NCI-H345 (cell line): Measurements from ENCODE around the gene POM121L2.
"Not testable (repeated sequence)": the region's sequence is repeated elsewhere in the genome, so short reads cannot be mapped to it uniquely, and the experiment has no call there.

Experiments
- DNase-seq: peaks from one replicate; lab custom pipeline; 2025; lab: John Stamatoyannopoulos, UW

Gene POM121L2

GRCh38 chr6:27293436-27294098 is 18.5 kb downstream of the POM121L2 start:
- peak; percentile 61 for DNase-seq

- no peak for DNase-seq
These were observed 21.2 kb downstream of the POM121L2 start for GRCh38 chr6:27290850-27291208.

- DNase-seq, result no peak
These were observed 21.8 kb downstream of the POM121L2 start for GRCh38 chr6:27290065-27290849.

GRCh38 chr6:27288136-27289044 is 23.7 kb downstream of the POM121L2 start:
- DNase-seq, result no peak

DNA sequence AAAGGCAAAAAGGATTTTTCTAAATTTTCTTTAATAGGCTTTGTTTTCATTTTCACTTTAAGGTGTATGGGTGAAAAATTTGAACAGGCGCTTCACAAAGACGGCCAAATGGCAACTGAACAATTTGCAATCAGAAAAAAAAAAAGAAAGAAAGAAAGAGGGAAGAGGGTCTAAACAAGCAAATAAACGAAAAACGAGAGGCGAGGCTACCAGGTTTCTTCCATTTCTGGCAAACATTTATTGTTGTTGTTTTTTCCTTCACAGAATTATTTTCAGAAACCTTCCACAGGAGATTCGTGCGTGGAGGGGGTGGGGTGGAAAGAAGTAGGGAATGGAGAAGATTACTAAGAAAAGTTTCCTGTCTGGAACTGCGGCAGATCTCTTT is 24.3 kb downstream of the POM121L2 start:
- no peak for DNase-seq

GRCh38 chr6:27286141-27286540 is 25.9 kb downstream of the POM121L2 start:
- no peak for DNase-seq

DNA sequence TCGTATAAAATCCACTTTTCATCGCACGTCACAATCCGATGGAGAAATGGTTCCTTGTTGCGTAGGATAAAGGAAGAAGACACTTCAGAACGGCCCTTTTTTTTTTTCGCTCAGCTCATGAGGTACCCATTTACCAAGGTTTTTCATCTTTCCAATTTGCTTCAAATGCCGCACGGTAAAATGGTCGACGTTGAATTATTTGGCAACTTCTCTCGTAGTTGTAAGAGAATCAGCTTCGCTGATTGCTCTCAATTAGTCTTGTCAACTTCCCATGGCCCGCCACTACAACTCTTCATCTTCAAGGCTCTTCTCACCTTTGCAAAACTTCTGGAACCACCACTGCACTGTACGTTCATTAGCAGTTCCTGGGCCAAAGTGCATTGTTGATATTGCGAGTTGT is 28.8 kb downstream of the POM121L2 start:
- no peak for DNase-seq

DNA sequence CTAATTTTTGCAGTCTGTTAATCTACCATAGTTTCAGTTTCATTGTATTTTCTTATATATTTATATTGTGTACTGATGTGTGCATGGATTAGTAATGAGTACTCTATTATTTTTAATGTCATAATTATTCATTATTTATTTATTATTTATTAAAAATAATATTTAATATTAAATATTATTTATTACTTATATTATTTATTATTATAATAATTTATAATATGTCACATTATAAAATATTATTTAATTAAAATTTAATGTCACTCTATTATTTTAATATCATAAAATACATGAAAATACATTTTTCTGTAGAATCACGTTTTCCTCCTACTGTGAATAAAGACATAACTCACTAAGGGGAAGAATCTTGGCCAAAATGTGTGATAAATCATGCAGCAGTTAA is 30.5 kb downstream of the POM121L2 start:
- DNase-seq, result no peak

GRCh38 chr6:27281105-27281539 is 31.0 kb downstream of the POM121L2 start:
- peak; percentile 33 for DNase-seq

DNA sequence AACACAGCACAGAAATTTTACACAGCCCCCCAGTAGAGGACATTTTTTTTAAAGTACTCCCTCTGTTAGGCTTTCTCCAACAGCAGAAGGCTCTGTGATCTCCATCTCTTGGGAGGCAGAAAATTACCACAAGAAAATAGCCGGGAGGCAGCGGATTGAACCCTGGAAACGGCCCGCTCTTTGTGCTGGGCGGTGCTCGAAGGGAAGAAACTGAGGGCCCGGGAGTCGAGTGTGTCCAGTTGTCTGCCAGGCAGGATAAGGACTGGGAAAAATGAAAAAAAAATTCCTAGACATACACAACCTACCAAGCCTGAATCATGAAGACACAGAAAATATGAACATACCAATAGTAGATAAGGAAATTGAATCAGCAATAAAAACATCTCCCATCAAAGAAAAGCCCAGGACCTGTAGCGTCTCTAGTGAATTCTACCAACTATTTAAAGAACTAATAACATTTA is 31.5 kb downstream of the POM121L2 start:
- peak; percentile 27 for DNase-seq

- DNase-seq, result peak; percentile 77
These were observed 32.0 kb downstream of the POM121L2 start for GRCh38 chr6:27280064-27280539.

GRCh38 chr6:27279513-27280063 is 32.5 kb downstream of the POM121L2 start:
- DNase-seq, result peak; percentile 54

DNA sequence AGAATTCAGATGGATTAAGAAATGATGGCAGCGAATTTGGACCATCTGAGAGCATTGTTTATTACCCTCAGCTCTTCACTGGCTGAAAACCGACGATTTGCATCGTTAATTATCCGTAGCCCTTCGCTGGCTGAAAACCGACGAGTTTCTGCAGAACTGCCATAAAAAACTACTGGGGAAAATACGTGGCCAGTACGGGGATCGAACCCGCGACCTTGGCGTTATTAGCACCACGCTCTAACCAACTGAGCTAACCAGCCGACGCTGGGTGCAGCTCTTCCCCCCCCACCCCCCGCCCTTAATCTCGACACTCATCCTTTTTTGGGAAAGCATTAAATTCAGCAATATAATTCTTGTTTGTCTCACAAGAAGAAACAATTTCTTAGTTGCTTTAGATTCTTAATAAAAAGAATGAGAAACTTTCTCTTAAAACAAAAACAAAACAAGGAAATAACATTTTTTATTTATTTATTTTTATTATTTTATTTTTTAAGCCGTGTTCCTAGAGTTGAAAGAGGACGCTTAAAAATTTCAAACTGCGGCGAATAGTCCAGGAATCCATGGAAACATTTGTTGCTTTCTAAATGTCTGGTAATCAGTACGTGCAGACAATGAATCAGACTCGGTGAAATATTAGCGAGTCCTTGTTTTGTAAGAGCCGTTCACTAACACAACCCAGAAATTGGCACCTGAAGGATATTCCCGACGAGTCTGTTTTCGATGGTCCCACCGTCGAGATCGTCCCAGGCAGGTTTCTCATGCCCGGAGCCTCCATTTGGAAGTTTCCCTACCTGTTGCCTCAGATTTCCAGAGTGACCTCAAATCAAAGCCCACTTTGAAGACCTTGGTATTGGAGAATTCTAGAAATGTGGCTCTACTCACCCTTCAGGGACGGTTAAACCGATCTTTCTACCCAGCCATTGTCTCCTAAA is 36.8 kb downstream of the POM121L2 start:
- no peak for DNase-seq

GRCh38 chr6:27273783-27274182 is 38.3 kb downstream of the POM121L2 start:
- DNase-seq, result no peak

DNA sequence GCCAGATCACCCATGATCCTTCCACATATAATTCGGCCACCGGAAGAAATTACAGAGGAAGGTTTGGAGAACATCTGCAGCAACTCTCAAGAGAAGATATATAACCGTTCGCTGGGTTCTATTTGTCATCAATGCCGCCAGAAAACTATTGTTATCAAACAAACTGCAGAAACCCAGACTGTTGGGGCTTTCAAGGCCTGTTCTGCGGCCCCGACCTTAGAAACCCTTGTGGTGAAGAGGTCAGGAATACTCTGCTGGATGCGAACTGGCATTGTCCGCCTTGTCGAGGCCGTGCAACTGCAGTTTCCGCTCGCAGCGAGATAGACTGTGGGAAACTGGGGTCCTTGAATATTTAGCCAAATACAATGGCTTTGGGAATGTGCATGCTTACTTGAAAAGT is 43.3 kb downstream of the POM121L2 start:
- DNase-seq, result no peak

DNA sequence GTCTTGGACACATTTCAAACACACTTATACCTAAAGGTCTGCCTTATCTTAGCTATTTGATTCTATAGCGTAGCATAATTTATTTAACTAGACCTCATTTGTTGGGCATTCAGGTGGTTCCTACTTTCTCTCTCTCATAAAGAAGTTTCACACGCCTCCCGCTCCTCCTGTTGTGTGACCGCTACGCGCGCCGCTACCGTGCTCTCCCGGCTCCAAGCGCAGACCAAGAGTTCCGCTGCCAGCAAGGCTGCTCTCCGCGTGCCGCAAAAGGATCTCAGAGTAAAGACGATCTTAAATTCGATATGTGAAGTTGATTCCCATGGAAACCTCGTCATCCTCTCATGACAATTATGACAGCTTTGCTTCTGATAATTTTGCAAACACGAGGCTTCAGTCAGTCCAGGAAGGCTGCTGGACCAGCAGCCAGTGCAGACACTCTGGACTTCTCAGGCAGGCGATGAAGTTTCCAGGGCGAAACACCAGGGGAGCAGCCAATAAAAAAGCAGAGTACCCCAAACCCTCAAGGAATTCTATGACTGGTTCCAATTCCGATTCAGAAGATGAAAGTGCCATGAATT is 44.1 kb downstream of the POM121L2 start:
- no peak for DNase-seq

- DNase-seq, result not testable (repeated sequence)
These were observed 45.1 kb downstream of the POM121L2 start for GRCh38 chr6:27267003-27267402.

- no peak for DNase-seq
These were observed 48.2 kb downstream of the POM121L2 start for GRCh38 chr6:27263886-27264285.

DNA sequence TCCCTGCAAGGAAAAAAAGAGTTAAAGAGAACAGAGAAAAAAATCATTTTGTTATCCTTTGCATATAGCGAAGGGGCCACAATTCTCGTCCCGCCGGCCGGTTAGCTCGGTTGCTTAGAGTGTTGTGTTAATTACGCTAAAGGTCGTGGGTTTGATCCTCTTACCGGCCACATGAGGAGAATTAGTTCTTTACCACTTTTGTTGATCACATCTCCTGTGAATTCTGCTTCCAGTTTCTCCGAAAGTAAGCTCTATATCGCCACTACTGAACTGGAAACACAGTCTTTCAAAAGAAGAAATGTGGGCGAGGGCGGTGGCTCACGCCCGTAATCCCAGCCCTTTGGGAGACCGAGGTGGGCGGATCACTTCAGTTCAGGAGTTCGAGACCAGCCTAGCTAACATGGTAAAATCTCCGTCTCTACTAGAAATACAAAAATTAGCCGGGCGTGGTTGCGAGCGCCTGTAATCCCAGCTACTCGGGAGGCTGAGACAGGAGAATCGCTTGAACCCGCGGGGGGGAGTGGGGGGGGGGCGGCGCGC is 51.2 kb downstream of the POM121L2 start:
- DNase-seq, result no peak

- no peak for DNase-seq
These were observed 51.7 kb downstream of the POM121L2 start for GRCh38 chr6:27260369-27260768.
